ENCODE data around the gene TNK2. TPM values are rescaled to one million over a fixed set of nuclear protein-coding genes. Genes with fewer than 3 reads are reported as not detected.
A peak's percentile ranks its signal among the peaks of the same experiment; 100 is the strongest.

The TNK2 gene
- polyA plus RNA-seq, 1 donor: 34.1 TPM

DNA sequence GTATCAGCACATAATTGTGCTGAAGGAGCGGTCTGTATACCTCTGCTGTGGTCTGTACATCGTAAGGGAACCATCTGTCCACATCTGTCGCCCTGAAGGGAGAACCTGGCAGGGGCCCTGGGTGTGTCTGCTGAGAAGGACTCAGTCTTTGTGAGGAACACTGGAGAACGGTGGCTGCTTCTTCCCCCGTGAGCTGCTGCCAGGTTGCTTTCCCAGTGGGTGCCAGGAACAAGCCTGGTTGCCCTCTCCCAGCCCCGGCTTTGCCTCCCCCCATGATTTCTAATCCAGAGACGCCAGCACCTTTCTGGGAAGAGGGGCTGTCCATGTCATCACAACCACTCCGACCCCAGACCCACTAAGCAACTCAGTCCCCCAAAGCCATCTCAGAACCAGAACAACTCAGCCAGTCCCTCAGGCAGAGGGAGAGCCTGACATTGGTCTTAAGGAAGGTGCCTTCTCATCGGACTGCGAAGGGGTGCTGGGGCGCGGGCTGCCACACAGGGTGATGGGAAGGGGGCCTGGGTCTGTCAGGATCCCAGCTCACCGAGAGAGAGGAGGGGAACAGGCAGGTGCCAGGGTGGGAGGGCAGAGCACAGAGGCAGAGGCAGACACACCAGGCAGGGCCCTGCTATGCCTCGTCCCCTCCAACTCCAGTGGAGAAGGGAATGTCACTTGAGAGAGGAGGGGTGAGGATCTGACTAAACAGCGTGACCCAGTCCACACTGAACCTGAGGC is 8.5 kb downstream of the TNK2 start:
- Histone ChIP-seq H3K27ac (ENCODE audit: low read length) (no peak overlapping the region), H3K4me3 (ENCODE audit: low read length) (no peak overlapping the region)
- DNase-seq: no peak

DNA sequence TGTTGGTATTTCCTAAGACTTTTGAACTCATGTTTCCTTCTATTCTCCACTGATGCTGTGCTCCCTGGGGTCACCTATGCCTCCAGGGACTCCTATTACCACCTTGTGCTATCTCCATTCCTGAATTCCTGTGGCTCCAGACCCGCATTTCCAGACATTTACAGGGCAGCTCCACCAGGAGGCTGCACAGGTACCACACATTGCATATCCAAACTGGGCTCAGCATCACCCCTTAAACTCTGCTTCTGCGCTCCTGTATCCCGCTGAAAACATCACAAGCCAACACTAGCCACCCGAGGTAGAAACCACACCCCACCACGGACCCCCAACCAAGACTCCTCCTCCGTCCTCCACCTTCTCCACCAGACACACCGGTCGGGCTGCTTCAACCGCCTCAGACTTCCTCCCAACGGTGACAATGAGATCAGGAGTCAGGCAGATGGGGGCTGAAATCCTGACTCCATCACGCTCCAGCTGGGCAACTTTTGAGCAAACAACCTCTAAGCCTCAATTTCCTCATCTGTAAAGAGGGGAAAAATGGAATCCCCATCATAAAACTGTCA is 10.4 kb downstream of the TNK2 start:
- no peak for DNase-seq

More for the DNA sequence above, 8.5 kb downstream of the TNK2 start:
- H3K4me1 ChIP-seq (ENCODE audit: control insufficient read depth, insufficient read depth, low read length): peaks cover 16% of the 10 kb centered on the region
- no CpG with 5 or more reads among the region's 15 CpGs for WGBS (ENCODE audit: insufficient coverage, low lambda C conversion rate)
- H3K36me3 ChIP-seq (ENCODE audit: control insufficient read depth, insufficient read depth, low read length): no peaks in the 10 kb centered on the region
- no peaks in the 10 kb centered on the region for H3K27me3 ChIP-seq (ENCODE audit: control insufficient read depth, insufficient read depth, low read length)
- H3K9me3 ChIP-seq (ENCODE audit: control insufficient read depth, low read depth, low read length): no peaks in the 10 kb centered on the region

DNA sequence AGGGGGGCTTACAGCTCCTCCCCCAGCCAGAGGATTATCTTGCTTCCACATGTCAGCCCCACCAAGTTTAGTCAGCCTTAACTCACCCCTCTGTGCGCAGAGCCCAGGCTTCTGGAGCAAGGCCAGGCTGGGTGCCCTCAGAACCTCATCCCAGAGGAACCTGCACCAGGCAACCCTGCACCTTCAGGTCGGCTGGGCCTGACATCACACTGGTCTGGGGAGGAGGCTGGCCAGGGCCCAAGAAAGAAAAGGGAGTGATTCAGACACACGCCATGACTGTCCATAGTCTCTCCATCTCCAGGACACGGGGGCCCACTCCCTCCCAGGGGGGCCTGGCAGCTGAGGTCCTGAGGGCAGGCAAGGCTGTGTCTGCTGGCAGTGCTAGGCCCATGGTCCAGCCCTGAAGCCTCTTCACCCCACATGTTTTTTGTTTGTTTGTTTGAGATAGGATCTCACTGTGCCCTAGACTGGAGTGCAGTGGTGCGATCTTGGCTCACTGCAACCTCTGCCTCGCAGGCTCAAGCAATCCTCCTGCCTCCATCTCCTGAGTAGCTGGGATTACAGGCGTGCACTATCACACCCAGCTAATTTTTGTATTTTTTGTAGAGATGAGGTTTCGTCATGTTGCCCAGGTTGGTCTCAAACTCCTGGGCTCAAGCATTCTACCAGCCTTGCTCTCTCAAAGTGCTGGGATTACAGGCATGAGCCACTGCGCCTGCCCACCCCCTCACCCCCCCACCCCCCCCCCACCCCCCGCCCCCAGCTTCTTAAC is 11.1 kb downstream of the TNK2 start:
- no CpG with 5 or more reads among the region's 10 CpGs for WGBS (ENCODE audit: insufficient coverage, low lambda C conversion rate)
- Histone ChIP-seq H3K27me3 (ENCODE audit: control insufficient read depth, insufficient read depth, low read length) (no peaks in the 10 kb centered on the region), H3K27ac (ENCODE audit: low read length) (peak overlapping the region; percentile 80), H3K36me3 (ENCODE audit: control insufficient read depth, insufficient read depth, low read length) (no peaks in the 10 kb centered on the region), H3K9me3 (ENCODE audit: control insufficient read depth, low read depth, low read length) (no peaks in the 10 kb centered on the region), H3K4me1 (ENCODE audit: control insufficient read depth, insufficient read depth, low read length) (peaks cover 30% of the 10 kb centered on the region), H3K4me3 (ENCODE audit: low read length) (no peak overlapping the region)
- DNase-seq: no peak

More for the DNA sequence above, 10.4 kb downstream of the TNK2 start:
- Histone ChIP-seq H3K36me3 (ENCODE audit: control insufficient read depth, insufficient read depth, low read length) (no peaks in the 10 kb centered on the region), H3K27ac (ENCODE audit: low read length) (no peak overlapping the region), H3K4me1 (ENCODE audit: control insufficient read depth, insufficient read depth, low read length) (peaks cover 27% of the 10 kb centered on the region), H3K9me3 (ENCODE audit: control insufficient read depth, low read depth, low read length) (no peaks in the 10 kb centered on the region), H3K27me3 (ENCODE audit: control insufficient read depth, insufficient read depth, low read length) (no peaks in the 10 kb centered on the region), H3K4me3 (ENCODE audit: low read length) (no peak overlapping the region)
- no CpG with 5 or more reads among the region's 11 CpGs for WGBS (ENCODE audit: insufficient coverage, low lambda C conversion rate)

DNA sequence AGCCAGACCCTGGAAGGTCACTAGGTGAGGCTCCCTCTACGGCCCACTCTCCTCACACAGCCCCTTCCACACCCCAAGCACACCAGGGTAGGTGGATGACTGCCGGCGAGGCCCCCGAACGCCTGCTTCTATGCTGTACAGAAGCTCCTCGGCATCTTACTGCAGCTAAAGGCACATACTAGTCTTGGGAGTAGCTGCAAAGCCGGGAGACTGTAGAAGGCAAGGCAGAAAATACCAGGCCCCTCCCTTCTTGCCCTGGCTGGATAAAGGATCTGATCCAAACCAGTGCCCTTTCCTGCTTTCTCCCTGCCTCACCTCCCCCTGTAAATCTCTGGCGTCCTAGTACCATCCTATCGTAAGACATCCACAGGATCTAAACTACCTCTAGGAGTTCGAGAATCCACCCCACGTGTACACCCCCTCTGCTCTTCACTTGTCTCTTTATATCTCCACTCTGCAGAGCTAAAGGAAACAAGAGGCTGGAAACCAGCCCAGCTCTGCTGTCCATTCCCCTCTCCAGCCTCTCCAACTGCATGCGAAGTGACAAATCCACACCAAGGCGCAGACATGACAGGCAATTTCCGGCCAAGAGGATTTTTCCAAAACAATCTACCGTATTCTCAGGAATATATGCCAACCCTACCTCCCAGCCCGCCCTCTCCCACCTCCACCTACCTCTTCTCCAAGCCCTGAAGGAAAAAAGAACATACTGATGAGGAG is 11.8 kb downstream of the TNK2 start:
- no CpG with 5 or more reads among the region's 16 CpGs for WGBS (ENCODE audit: insufficient coverage, low lambda C conversion rate)
- H3K4me3 ChIP-seq (ENCODE audit: low read length): peak overlapping the region; percentile 55
- DNase-seq: peak in 1 of 2 donors; percentile 53

GRCh38 chr3:195895861-195896360 is 12.4 kb downstream of the TNK2 start:
- peaks cover 30% of the 10 kb centered on the region for H3K4me1 ChIP-seq (ENCODE audit: control insufficient read depth, insufficient read depth, low read length)
- H3K27me3 ChIP-seq (ENCODE audit: control insufficient read depth, insufficient read depth, low read length): no peaks in the 10 kb centered on the region
- H3K36me3 ChIP-seq (ENCODE audit: control insufficient read depth, insufficient read depth, low read length): no peaks in the 10 kb centered on the region
- peak in 1 of 2 donors; percentile 68 for DNase-seq
- peak overlapping the region; percentile 55 for H3K4me3 ChIP-seq (ENCODE audit: low read length)
- no peaks in the 10 kb centered on the region for H3K9me3 ChIP-seq (ENCODE audit: control insufficient read depth, low read depth, low read length)
- no CpG with 5 or more reads among the region's 47 CpGs for WGBS (ENCODE audit: insufficient coverage, low lambda C conversion rate)
- H3K27ac ChIP-seq (ENCODE audit: low read length): peak overlapping the region; percentile 80

More for the DNA sequence above, 11.8 kb downstream of the TNK2 start:
- Histone ChIP-seq H3K4me1 (ENCODE audit: control insufficient read depth, insufficient read depth, low read length) (peaks cover 30% of the 10 kb centered on the region), H3K27ac (ENCODE audit: low read length) (peak overlapping the region; percentile 80), H3K27me3 (ENCODE audit: control insufficient read depth, insufficient read depth, low read length) (no peaks in the 10 kb centered on the region), H3K36me3 (ENCODE audit: control insufficient read depth, insufficient read depth, low read length) (no peaks in the 10 kb centered on the region), H3K9me3 (ENCODE audit: control insufficient read depth, low read depth, low read length) (no peaks in the 10 kb centered on the region)

DNA sequence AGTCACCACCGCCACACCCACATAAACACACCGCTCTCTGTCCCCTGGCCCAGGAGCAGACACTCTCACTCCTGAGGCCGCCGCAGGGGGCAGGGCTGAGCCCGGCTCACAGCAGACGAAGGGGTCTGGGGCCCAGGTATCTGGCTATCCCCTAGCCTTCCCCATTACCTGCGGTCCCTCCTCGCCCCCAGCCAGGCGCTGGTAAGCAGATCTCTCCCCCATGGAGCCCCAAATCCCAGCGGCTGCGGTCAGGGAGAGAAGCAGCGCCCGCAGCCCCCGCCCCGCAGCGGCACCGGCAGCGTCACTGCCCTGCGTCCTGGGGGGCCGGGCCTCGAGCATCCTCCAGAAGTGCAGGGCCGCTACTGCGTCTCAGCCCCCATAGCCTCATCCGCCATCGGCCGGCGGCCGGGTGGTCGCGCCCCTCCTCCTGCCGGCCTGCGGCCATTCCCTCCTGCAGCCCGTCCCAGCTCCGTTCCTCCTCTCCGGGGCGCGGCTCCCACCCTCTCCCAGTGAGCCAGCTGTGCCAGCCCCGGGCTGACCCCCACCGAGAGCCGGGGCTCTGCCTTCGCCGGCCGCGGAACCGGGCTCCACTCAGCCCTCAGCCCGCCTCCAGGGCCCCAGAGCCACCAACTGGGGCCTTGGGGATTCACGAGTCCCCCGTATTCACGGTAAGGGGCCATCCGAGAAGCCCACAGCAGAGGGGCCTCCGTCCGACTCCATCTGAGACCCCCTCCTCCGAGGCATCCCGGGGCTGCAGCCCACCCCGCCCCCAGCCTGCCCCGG is 13.1 kb downstream of the TNK2 start:
- H3K9me3 ChIP-seq (ENCODE audit: control insufficient read depth, low read depth, low read length): no peaks in the 10 kb centered on the region
- no CpG with 5 or more reads among the region's 56 CpGs for WGBS (ENCODE audit: insufficient coverage, low lambda C conversion rate)
- peak in 1 of 2 donors; percentile 72 for DNase-seq
- no peaks in the 10 kb centered on the region for H3K27me3 ChIP-seq (ENCODE audit: control insufficient read depth, insufficient read depth, low read length)
- H3K27ac ChIP-seq (ENCODE audit: low read length): peak overlapping the region; percentile 30
- H3K36me3 ChIP-seq (ENCODE audit: control insufficient read depth, insufficient read depth, low read length): no peaks in the 10 kb centered on the region
- peak overlapping the region; percentile 55 for H3K4me3 ChIP-seq (ENCODE audit: low read length)
- H3K4me1 ChIP-seq (ENCODE audit: control insufficient read depth, insufficient read depth, low read length): peaks cover 30% of the 10 kb centered on the region

DNA sequence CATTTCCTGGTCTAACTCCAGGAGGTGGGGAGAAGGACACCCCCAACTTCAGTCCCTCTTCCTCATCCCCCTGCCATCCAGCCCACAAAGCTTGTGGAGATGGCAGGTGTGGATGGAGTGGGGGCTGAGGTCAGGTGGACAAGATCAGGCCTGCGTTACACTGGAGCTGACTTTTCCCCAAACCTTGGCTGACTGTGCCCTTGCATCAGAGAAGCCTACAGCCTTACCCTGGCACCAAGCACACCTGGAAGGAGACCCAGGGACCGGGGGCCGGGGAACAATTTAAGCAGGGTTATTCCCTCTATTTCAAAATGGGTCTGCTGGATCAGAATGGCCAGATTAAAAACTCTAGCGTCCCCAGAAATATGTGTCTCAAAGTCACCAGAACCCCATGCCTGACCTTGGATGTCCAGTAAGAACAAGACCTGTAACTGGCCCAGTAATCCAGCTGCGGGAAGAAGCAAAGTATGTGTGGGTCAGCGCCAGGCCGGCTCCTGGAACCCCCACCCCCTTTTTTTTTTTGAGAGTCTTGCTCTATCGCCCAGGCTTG is 14.4 kb downstream of the TNK2 start:
- no CpG with 5 or more reads among the region's 8 CpGs for WGBS (ENCODE audit: insufficient coverage, low lambda C conversion rate)
- no peaks in the 10 kb centered on the region for H3K36me3 ChIP-seq (ENCODE audit: control insufficient read depth, insufficient read depth, low read length)
- H3K4me1 ChIP-seq (ENCODE audit: control insufficient read depth, insufficient read depth, low read length): peaks cover 30% of the 10 kb centered on the region
- H3K27ac ChIP-seq (ENCODE audit: low read length): no peak overlapping the region
- H3K9me3 ChIP-seq (ENCODE audit: control insufficient read depth, low read depth, low read length): no peaks in the 10 kb centered on the region
- H3K4me3 ChIP-seq (ENCODE audit: low read length): no peak overlapping the region
- DNase-seq: no peak
- H3K27me3 ChIP-seq (ENCODE audit: control insufficient read depth, insufficient read depth, low read length): no peaks in the 10 kb centered on the region

GRCh38 chr3:195893516-195893915 is 14.8 kb downstream of the TNK2 start:
- no CpG with 5 or more reads among the region's 4 CpGs for WGBS (ENCODE audit: insufficient coverage, low lambda C conversion rate)
- no peak for DNase-seq
- Histone ChIP-seq H3K4me3 (ENCODE audit: low read length) (no peak overlapping the region), H3K9me3 (ENCODE audit: control insufficient read depth, low read depth, low read length) (no peaks in the 10 kb centered on the region), H3K27me3 (ENCODE audit: control insufficient read depth, insufficient read depth, low read length) (no peaks in the 10 kb centered on the region), H3K4me1 (ENCODE audit: control insufficient read depth, insufficient read depth, low read length) (peaks cover 30% of the 10 kb centered on the region), H3K27ac (ENCODE audit: low read length) (no peak overlapping the region), H3K36me3 (ENCODE audit: control insufficient read depth, insufficient read depth, low read length) (no peaks in the 10 kb centered on the region)

DNA sequence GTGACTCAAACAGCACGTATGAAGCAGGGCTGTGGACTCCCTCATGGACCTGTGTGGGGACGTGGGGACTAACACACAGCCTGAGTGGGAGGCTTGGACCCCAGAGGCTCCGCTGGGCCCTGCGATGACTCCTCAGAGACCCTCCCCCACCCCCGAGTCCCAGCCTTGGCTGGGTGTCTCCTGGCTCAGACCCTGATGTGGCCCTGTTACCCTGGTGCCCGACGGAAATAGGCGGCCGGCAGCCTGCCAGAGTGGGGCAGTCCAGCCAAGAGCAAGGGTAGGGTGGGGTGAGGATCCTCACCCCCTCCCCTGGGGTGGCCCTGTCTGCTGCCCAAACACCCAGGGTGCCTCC is 15.3 kb downstream of the TNK2 start:
- Histone ChIP-seq H3K4me3 (ENCODE audit: low read length) (no peak overlapping the region), H3K9me3 (ENCODE audit: control insufficient read depth, low read depth, low read length) (no peaks in the 10 kb centered on the region), H3K27me3 (ENCODE audit: control insufficient read depth, insufficient read depth, low read length) (no peaks in the 10 kb centered on the region), H3K27ac (ENCODE audit: low read length) (peak overlapping the region; percentile 63), H3K36me3 (ENCODE audit: control insufficient read depth, insufficient read depth, low read length) (no peaks in the 10 kb centered on the region), H3K4me1 (ENCODE audit: control insufficient read depth, insufficient read depth, low read length) (peaks cover 30% of the 10 kb centered on the region)
- DNase-seq: no peak
- WGBS (ENCODE audit: insufficient coverage, low lambda C conversion rate): no CpG with 5 or more reads among the region's 9 CpGs

All from large intestine (tissue), 3 donors.